ENCODE measurements around the gene TEAD1. TPM values are rescaled to one million over a fixed set of nuclear protein-coding genes. Genes with fewer than 3 reads are reported as not detected.

TEAD1 gene
- polyA plus RNA-seq, 1 donor from 2014 or later, result 12.2 TPM

GRCh38 chr11:12686246-12687060 is 12.2 kb downstream of the TEAD1 start:
- Histone ChIP-seq H3K9me2 (ENCODE audit: insufficient read depth, low read length) (no peaks in the 10 kb centered on the region), H3K9me3 (ENCODE audit: low read length) (no peaks in the 10 kb centered on the region), H3K36me3 (ENCODE audit: insufficient read depth, low read length) (no peaks in the 10 kb centered on the region), H2AFZ (ENCODE audit: low read depth, low read length) (no peak overlapping the region), H3K9ac (ENCODE audit: low read length) (no peak overlapping the region), H3K27me3 (ENCODE audit: insufficient read depth, low read depth, low read length) (no peaks in the 10 kb centered on the region), H3K4me3 (ENCODE audit: low read length) (no peak overlapping the region), H4K20me1 (ENCODE audit: insufficient read depth) (no peaks in the 10 kb centered on the region), H3K27ac (ENCODE audit: low read length) (no peak overlapping the region), H3K79me2 (replicated peaks; ENCODE audit: insufficient read depth, low read length) (peaks cover 87% of the 10 kb centered on the region), H3K4me2 (ENCODE audit: low read length) (no peak overlapping the region), H3F3A (ENCODE audit: insufficient read depth, low read length, poor library complexity, severe bottlenecking) (no peaks in the 10 kb centered on the region)
- no peak for TF ChIP-seq EP300 (conservative IDR thresholded peaks at IDR 0.05; ENCODE audit: poor library complexity, severe bottlenecking)

DNA sequence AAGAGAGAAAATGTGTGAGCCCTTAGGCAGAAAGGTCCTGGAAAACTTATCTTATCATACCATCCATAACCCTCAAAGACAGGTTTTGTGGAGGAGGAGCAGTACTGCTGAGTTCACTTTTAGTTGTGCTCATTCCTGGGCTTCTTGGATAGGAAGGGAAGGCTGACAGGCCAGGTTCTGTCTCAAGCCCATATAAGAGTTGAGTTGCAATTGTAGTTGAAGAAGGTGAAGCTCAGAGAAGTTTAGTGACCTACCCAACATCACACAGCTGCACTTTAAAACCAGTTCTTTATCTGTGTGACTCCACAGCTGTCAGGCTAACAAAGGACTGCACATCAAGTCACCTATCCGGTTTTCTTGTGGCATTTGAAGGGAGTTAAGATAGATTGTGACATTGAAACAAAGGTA is 13.0 kb downstream of the TEAD1 start:
- Histone ChIP-seq H4K20me1 (ENCODE audit: insufficient read depth) (no peaks in the 10 kb centered on the region), H3K36me3 (ENCODE audit: insufficient read depth, low read length) (no peaks in the 10 kb centered on the region), H3F3A (ENCODE audit: insufficient read depth, low read length, poor library complexity, severe bottlenecking) (no peaks in the 10 kb centered on the region), H3K9ac (ENCODE audit: low read length) (no peak overlapping the region), H2AFZ (ENCODE audit: low read depth, low read length) (no peak overlapping the region), H3K9me2 (ENCODE audit: insufficient read depth, low read length) (no peaks in the 10 kb centered on the region), H3K9me3 (ENCODE audit: low read length) (no peaks in the 10 kb centered on the region), H3K4me3 (ENCODE audit: low read length) (no peak overlapping the region), H3K27me3 (ENCODE audit: insufficient read depth, low read depth, low read length) (no peaks in the 10 kb centered on the region), H3K4me2 (ENCODE audit: low read length) (no peak overlapping the region), H3K27ac (ENCODE audit: low read length) (no peak overlapping the region), H3K79me2 (replicated peaks; ENCODE audit: insufficient read depth, low read length) (peaks cover 87% of the 10 kb centered on the region)
- TF ChIP-seq EZH2 (IDR thresholded peaks at IDR 0.05; ENCODE audit: borderline replicate concordance, insufficient read depth, low read length, poor library complexity, severe bottlenecking) (no peak), REST (IDR thresholded peaks at IDR 0.05; ENCODE audit: borderline replicate concordance) (no peak), MXI1 (conservative IDR thresholded peaks at IDR 0.05; ENCODE audit: poor library complexity, severe bottlenecking) (no peak), EP300 (conservative IDR thresholded peaks at IDR 0.05; ENCODE audit: poor library complexity, severe bottlenecking) (no peak), RAD21 (conservative IDR thresholded peaks at IDR 0.05) (no peak), POLR2AphosphoS5 (IDR thresholded peaks at IDR 0.05) (no peak), TAF1 (IDR thresholded peaks at IDR 0.05; ENCODE audit: low read depth) (no peak), SMC3 (conservative IDR thresholded peaks at IDR 0.05; ENCODE audit: poor library complexity) (no peak)
- TF ChIP-seq, protein P1, sequence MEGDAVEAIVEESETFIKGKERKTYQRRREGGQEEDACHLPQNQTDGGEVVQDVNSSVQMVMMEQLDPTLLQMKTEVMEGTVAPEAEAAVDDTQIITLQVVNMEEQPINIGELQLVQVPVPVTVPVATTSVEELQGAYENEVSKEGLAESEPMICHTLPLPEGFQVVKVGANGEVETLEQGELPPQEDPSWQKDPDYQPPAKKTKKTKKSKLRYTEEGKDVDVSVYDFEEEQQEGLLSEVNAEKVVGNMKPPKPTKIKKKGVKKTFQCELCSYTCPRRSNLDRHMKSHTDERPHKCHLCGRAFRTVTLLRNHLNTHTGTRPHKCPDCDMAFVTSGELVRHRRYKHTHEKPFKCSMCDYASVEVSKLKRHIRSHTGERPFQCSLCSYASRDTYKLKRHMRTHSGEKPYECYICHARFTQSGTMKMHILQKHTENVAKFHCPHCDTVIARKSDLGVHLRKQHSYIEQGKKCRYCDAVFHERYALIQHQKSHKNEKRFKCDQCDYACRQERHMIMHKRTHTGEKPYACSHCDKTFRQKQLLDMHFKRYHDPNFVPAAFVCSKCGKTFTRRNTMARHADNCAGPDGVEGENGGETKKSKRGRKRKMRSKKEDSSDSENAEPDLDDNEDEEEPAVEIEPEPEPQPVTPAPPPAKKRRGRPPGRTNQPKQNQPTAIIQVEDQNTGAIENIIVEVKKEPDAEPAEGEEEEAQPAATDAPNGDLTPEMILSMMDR (IDR thresholded peaks at IDR 0.05; ENCODE audit: poor library complexity, severe bottlenecking), result no peak

Measured in neural cell (in vitro differentiated cells).